Stomach (tissue), 9 donors: ENCODE data around the gene TM9SF1. TPM values are rescaled to one million over a fixed set of nuclear protein-coding genes. Genes with fewer than 3 reads are reported as not detected.
A peak's percentile ranks its signal among the peaks of the same experiment; 100 is the strongest.

ENCODE experiments used
- DNase-seq, 2 donors: peaks; one replicate each; pipeline versions ENCODE4 v3.0.0 to v3.0.0-alpha.2; 2013 to 2019
- H3K27ac ChIP-seq, 5 donors: fragments of 200-600 bp in 4 of 5; sonication (generic) in 4 of 5; one replicate each; pipeline ENCODE4 v1.5.1; 2013 to 2019; ENCODE audit warnings: mild to moderate bottlenecking in 1 of 5, moderate library complexity in 1 of 5
- H3K27me3 ChIP-seq, 3 donors: fragments of 200-600 bp; sonication (generic); one replicate each; pipeline ENCODE4 v1.5.1; 2017 to 2019; ENCODE audit warnings: mixed run types in 1 of 3
- H3K36me3 ChIP-seq, 4 donors: fragments of 200-600 bp; sonication (generic); 1 replicate in 3 of 4; 2 replicates in 1 of 4; pipeline ENCODE4 v1.5.1; 2016 to 2019
- H3K4me1 ChIP-seq, 4 donors: fragments of 200-600 bp; sonication (generic); one replicate each; pipeline ENCODE4 v1.5.1; 2016 to 2019
- H3K4me3 ChIP-seq, 4 donors: fragments of 200-600 bp; sonication (generic) in 3 of 4; one replicate each; pipeline ENCODE4 v1.5.1; 2016 to 2019; ENCODE audit warnings: mild to moderate bottlenecking in 1 of 4
- H3K9me3 ChIP-seq, 4 donors: fragments of 200-600 bp; sonication (generic); one replicate each; pipeline ENCODE4 v1.5.1; 2016 to 2019
- EP300 ChIP-seq: sonication (generic); formaldehyde crosslinking; IDR thresholded peaks from one replicate; pipeline ENCODE4 v1.6.1; 2017; ENCODE audit warnings: antibody characterized with exemption
- POLR2A ChIP-seq, 4 donors: fragments of 450-650 bp; IDR thresholded peaks; one replicate each; pipeline ENCODE4 v1.6.1; 2016; ENCODE audit warnings: antibody characterized with exemption in 4 of 4, control low read depth in 2 of 4, mild to moderate bottlenecking in 1 of 4, moderate library complexity in 1 of 4
- POLR2AphosphoS5 ChIP-seq, 3 donors: sonication (generic); formaldehyde crosslinking; IDR thresholded peaks; one replicate each; pipeline ENCODE4 v1.6.1; 2016; ENCODE audit warnings: antibody characterized with exemption in 3 of 3
- WGBS, 5 donors: extraction: QIAGEN DNeasy Blood & Tissue Kit in 3 of 5; methylation state at CpG; one replicate each; pipeline versions ENCODE4 v1.1.5 to v1.1.7; 2013 to 2018; 5-methylcytosine and 5-hydroxymethylcytosine counted together
- intact Hi-C: fragments of 100-400 bp; cut with DNase I; formaldehyde crosslinking; loops from one replicate; pipeline ENCODE4 v1.15.1; 2023; ENCODE audit warnings: low total_unique reads
- polyA plus RNA-seq, 3 donors: library from polyadenylated mRNA; stranded (reverse); fragments of 200-250 nt; gene quantifications; one replicate each; pipeline ENCODE4 v1.2.3, GENCODE V29; 2013
- total RNA-seq, 5 donors: library from RNA; depleted of rRNA; stranded (reverse); fragments of >200 nt; gene quantifications; one replicate each; pipeline versions ENCODE4 v1.1.0 to v1.2.3, GENCODE V29; 2014 to 2016
- TF ChIP-seq, protein P1 (sequence below), 7 experiments: fragments of 450-650 bp in 4 of 7; fragments of 200-600 bp in 3 of 7; sonication (generic) in 3 of 7; IDR thresholded peaks; one replicate each; pipeline ENCODE4 v1.5.1; 2016 to 2019; ENCODE audit warnings: antibody characterized with exemption in 7 of 7, control low read depth in 2 of 7, mild to moderate bottlenecking in 1 of 7
- donor health status: healthy with polysubstance abuse.
- donor health status: Bipolar disorder and iron deficiency.
- donor health status: healthy.

Gene TM9SF1
- total and polyA plus RNA-seq, 8 donors = 6.4 to 79.7 (median 28.8) TPM

DNA sequence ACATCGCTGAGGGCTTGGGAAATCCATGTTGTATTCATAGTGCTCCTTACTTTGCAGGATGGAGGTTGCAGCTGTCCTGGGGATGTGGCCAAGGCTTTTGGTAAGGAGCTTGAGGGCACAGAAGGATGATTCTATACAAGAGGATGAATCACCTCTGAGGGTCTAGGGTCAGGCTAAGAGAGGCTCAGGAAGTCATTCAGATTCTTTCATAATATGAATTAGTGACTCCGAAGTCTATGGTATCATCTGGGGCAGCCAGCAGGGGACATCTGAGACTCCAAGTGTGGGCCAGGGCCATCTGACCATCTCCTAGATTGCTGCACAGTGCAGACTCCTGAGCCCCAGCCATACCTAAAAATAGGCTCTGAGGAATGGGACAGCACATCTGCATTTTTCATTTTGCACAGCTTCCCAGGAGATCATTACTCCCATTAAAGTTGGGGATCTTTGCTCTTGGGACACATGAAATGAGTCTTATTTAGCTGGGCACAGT lies 42.3 kb upstream of the TM9SF1 start:
- H3K4me3 ChIP-seq = no peak overlapping the region
- intact Hi-C loops = no loop called here
- TF ChIP-seq POLR2AphosphoS5 (IDR thresholded peaks at IDR 0.05) (no peak), POLR2A (IDR thresholded peaks at IDR 0.05) (no peak), EP300 (no peak)
- TF ChIP-seq, protein P1, sequence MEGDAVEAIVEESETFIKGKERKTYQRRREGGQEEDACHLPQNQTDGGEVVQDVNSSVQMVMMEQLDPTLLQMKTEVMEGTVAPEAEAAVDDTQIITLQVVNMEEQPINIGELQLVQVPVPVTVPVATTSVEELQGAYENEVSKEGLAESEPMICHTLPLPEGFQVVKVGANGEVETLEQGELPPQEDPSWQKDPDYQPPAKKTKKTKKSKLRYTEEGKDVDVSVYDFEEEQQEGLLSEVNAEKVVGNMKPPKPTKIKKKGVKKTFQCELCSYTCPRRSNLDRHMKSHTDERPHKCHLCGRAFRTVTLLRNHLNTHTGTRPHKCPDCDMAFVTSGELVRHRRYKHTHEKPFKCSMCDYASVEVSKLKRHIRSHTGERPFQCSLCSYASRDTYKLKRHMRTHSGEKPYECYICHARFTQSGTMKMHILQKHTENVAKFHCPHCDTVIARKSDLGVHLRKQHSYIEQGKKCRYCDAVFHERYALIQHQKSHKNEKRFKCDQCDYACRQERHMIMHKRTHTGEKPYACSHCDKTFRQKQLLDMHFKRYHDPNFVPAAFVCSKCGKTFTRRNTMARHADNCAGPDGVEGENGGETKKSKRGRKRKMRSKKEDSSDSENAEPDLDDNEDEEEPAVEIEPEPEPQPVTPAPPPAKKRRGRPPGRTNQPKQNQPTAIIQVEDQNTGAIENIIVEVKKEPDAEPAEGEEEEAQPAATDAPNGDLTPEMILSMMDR (IDR thresholded peaks at IDR 0.05) = no peak
- DNase-seq = no peak
- H3K36me3 ChIP-seq = peaks cover 49 to 70% (median 62%) of the 10 kb centered on the region in 4 donors
- H3K27me3 ChIP-seq = no peaks in the 10 kb centered on the region
- no peaks in the 10 kb centered on the region for H3K9me3 ChIP-seq
- H3K4me1 ChIP-seq = peaks cover 42 to 88% (median 71%) of the 10 kb centered on the region in 4 donors
- 91 to 98% (median 94%) methylated on average over 2 of the region's 2 CpGs for WGBS, 5 donors
- peak overlapping the region in 1 of 5 donors; percentile 99 for H3K27ac ChIP-seq

DNA sequence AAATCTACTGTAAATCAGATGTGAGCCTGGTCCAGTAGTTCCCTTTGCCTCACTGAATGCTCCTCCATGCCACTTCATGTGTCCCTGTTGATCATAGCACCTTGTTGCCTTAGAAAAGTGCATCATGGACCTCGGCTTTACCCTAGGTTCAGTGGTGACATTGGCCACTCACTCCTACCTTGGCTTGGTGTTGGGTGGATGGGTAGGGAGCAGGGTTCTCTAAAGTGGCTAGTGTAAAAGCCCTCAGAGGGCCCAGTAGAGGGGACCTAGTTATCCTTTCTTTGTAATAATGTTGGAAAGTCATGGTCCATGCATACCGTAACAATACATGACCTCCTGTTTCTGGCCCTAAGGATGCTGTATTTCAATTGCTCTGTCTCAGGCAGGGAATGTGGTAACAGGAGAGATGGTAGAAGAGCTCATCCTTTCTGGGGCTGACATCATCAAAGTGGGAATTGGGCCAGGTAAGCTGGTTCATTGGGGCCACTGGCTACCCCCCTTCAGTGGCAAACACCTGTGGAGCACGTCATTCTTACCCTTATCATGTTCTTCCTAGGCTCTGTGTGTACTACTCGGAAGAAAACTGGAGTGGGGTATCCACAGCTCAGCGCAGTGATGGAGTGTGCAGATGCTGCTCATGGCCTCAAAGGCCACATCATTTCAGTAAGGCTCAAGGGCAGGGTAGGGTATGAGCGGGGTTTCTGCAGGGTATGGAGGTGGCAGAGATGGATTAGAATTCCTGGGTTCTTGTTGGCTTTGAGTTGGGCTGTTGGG lies 41.6 kb upstream of the TM9SF1 start:
- Histone ChIP-seq H3K4me1 (peaks cover 42 to 88% (median 70%) of the 10 kb centered on the region in 4 donors), H3K27ac (peak overlapping the region in 1 of 5 donors; percentile 96), H3K9me3 (no peaks in the 10 kb centered on the region), H3K36me3 (peaks cover 49 to 70% (median 62%) of the 10 kb centered on the region in 4 donors), H3K4me3 (no peak overlapping the region), H3K27me3 (no peaks in the 10 kb centered on the region)
- intact Hi-C loops = no loop called here
- TF ChIP-seq, protein P1 (IDR thresholded peaks at IDR 0.05) = no peak
- no peak for TF ChIP-seq EP300
- 89 to 93% (median 92%) methylated on average over 6 of the region's 6 CpGs for WGBS, 5 donors
- no peak for DNase-seq

DNA sequence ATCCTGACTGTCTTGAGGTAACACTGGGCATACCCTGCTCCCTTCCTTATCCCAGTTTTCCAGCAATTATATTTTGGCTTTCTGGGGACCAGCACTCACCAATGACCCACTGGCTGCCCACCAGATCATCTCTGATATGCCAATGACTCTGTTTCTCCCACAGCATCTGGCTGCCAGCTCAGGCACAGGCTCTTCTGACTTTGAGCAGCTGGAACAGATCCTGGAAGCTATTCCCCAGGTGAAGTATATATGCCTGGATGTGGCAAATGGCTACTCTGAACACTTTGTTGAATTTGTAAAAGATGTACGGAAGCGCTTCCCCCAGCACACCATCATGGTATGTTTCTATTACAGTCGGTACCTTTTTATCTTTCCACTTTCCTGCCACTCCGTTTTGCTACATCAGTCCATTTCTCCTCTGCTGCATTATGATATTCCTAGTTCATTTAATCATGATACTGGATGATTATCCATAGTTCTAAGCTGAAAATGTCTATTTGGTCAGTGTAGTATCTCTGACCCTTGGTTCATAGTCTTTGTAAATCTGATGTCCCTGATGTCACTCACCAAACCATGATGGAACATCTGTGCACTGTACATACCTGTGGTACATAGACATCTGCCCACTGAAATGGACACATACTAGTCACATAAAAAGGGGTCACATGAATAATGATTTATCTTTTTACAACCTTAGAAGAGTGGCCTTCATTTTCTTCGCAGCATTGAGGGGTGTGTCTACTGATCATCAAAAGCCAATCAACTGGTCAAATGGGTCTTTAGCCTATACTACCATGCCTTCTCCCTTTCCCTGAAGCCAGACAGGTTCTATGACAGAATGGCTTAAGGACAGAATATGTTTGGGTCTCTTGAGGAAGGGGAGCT lies 40.8 kb upstream of the TM9SF1 start:
- H3K4me1 ChIP-seq = peaks cover 42 to 87% (median 69%) of the 10 kb centered on the region in 4 donors
- no peaks in the 10 kb centered on the region for H3K9me3 ChIP-seq
- intact Hi-C loops = no loop called here
- 88 to 97% (median 92%) methylated on average over 5 of the region's 5 CpGs for WGBS, 5 donors
- no peak for DNase-seq
- no peaks in the 10 kb centered on the region for H3K27me3 ChIP-seq
- peak overlapping the region in 1 of 5 donors; percentile 96 for H3K27ac ChIP-seq
- no peak overlapping the region for H3K4me3 ChIP-seq
- peaks cover 49 to 67% (median 59%) of the 10 kb centered on the region in 4 donors for H3K36me3 ChIP-seq
- no peak for TF ChIP-seq POLR2A (IDR thresholded peaks at IDR 0.05)
- TF ChIP-seq POLR2AphosphoS5 (IDR thresholded peaks at IDR 0.05) = no peak
- TF ChIP-seq, protein P1 (IDR thresholded peaks at IDR 0.05) = no peak
- TF ChIP-seq EP300 = no peak
